ENCODE measurements around the gene CDH24. TPM values are rescaled to one million over a fixed set of nuclear protein-coding genes. Genes with fewer than 3 reads are reported as not detected.

CDH24 gene
- total RNA-seq, 4 donors from 2014 or later, result 0.36 to 1.7 (median 0.58) TPM

DNA sequence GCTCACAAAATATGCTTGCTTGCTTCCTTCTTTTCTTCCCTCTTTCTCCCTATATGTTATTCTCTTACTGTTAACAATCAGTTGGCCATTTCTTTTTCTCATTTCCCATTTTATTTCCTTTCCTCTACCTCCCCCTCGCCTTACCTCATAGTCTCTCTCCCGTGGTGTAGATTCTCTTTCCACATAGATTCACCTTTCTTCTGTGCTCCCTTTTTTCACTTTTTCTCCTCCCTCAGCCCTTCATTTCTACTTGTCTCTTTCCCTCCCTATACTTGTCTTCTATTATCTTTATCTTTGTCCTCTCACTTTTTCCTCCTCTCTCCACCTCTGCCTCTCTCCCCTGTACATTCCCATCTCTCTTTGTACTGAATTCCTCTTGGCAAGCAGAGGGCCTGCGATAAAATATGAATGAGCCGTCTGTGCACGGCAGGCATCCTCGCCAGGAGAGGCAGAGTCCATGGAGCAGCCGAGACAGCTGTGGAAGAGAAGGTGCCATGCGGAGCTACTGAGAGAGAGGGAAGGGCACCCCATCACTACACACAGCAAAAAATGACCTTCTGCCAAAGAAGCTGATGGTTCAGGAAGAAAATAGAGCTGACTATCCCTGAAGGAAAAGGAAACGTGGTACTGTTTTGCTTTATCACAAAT is 59.5 kb downstream of the CDH24 start:
- H3K9me3 ChIP-seq, result no peaks in the 10 kb centered on the region
- ATAC-seq (no peak), DNase-seq (no peak)
- no peaks in the 10 kb centered on the region for H3K36me3 ChIP-seq
- H3K4me1 ChIP-seq, result no peaks in the 10 kb centered on the region
- no peaks in the 10 kb centered on the region for H3K27me3 ChIP-seq
- in situ Hi-C loops (cut with MboI; ENCODE audit: low sequenced_read_pairs in 4 of 4), result no loop called here
- H3K27ac ChIP-seq, result no peak overlapping the region
- H3K4me3 ChIP-seq, result no peak overlapping the region
- TF ChIP-seq POLR2A (IDR thresholded peaks at IDR 0.05) (no peak), CTCF (IDR thresholded peaks at IDR 0.05 in 4 of 5, conservative IDR thresholded peaks at IDR 0.05 in 1 of 5) (no peak)
- intact Hi-C loops (cut with DNase I; ENCODE audit: low total_unique reads), result no loop called here

Other genes starting within 250 kb of the CDH24 start
- 1 to 10 TPM in 3 of 4 donors, under 1 TPM in 1; 0.68 to 5.3 (median 2.2) TPM for gene SLC7A7, start 242.1 kb downstream of the CDH24 start, total RNA-seq
- gene MRPL52, start 227.6 kb downstream of the CDH24 start, total RNA-seq, result 100 to 1,000 TPM in 1 of 4 donors, 10 to 100 TPM in 3; 48.5 to 153 (median 89.0) TPM
- gene MMP14, start 220.9 kb downstream of the CDH24 start, total RNA-seq, result 10 to 100 TPM; 14.9 to 29.7 (median 20.8) TPM
- 100 to 1,000 TPM in 1 of 4 donors, 10 to 100 TPM in 3; 31.1 to 109 (median 60.1) TPM for gene LRP10, start 185.8 kb downstream of the CDH24 start, total RNA-seq
- 1 to 10 TPM in 1 of 4 donors, not detected in 3; 1.1 TPM for gene REM2, start 174.3 kb downstream of the CDH24 start, total RNA-seq
- gene RBM23, start 138.4 kb downstream of the CDH24 start, total RNA-seq, result 10 to 100 TPM; 37.7 to 83.3 (median 62.1) TPM
- 10 to 100 TPM; 67.2 to 83.2 (median 78.6) TPM for gene PRMT5, start 128.1 kb downstream of the CDH24 start, total RNA-seq
- gene HAUS4, start 100.4 kb downstream of the CDH24 start, total RNA-seq, result 10 to 100 TPM; 12.9 to 34.6 (median 17.1) TPM
- 1 to 10 TPM in 2 of 4 donors, under 1 TPM in 2; 0.46 to 5.0 (median 1.9) TPM for gene AJUBA, start 75.0 kb downstream of the CDH24 start, total RNA-seq
- 10 to 100 TPM in 1 of 4 donors, 1 to 10 TPM in 3; 3.7 to 16.2 (median 6.7) TPM for gene C14orf93, start 47.4 kb downstream of the CDH24 start, total RNA-seq
- 100 to 1,000 TPM; 304 to 543 (median 486) TPM for gene PSMB5, start 22.6 kb downstream of the CDH24 start, total RNA-seq
- not detected for gene PSMB11, start 15.3 kb downstream of the CDH24 start, total RNA-seq
- 10 to 100 TPM; 61.9 to 74.8 (median 70.6) TPM for gene ACIN1, start 37.6 kb upstream of the CDH24 start, total RNA-seq
- 10 to 100 TPM in 3 of 4 donors, 1 to 10 TPM in 1; 9.5 to 28.8 (median 13.8) TPM for gene C14orf119, start 38.0 kb upstream of the CDH24 start, total RNA-seq
- gene CIROP, start 47.5 kb upstream of the CDH24 start, total RNA-seq, result not detected
- not detected for gene CEBPE, start 61.7 kb upstream of the CDH24 start, total RNA-seq
- gene SLC7A8, start 126.1 kb upstream of the CDH24 start, total RNA-seq, result 100 to 1,000 TPM in 1 of 4 donors, 10 to 100 TPM in 3; 34.5 to 199 (median 63.7) TPM
- gene RNF212B, start 180.4 kb upstream of the CDH24 start, total RNA-seq, result not detected
- 1 to 10 TPM; 7.8 to 10.0 (median 8.4) TPM for gene HOMEZ, start 228.6 kb upstream of the CDH24 start, total RNA-seq
- gene PPP1R3E, start 245.3 kb upstream of the CDH24 start, total RNA-seq, result 1 to 10 TPM; 5.9 to 7.9 (median 6.7) TPM
- 10 to 100 TPM; 13.4 to 24.9 (median 23.8) TPM for gene BCL2L2, start 249.3 kb upstream of the CDH24 start, total RNA-seq